HUES48 (cell line): ENCODE data around the gene LRRC10B.

Experiments used
- H3K27ac ChIP-seq: one replicate; pipeline ENCODE4 v1.7.0; 2013; ENCODE audit warnings: low read depth, low read length, inconsistent platforms
- H3K27me3 ChIP-seq: 2 replicates; pipeline ENCODE4 v1.6.1; 2013; ENCODE audit warnings: mild to moderate bottlenecking, low read length; ENCODE audit not compliant: control insufficient read depth, insufficient read depth
- H3K36me3 ChIP-seq: 2 replicates; pipeline ENCODE4 v1.6.1; 2013; ENCODE audit warnings: low read length; ENCODE audit not compliant: control insufficient read depth, insufficient read depth
- H3K4me1 ChIP-seq: 2 replicates; pipeline ENCODE4 v1.6.1; 2013; ENCODE audit warnings: mild to moderate bottlenecking, low read length; ENCODE audit not compliant: control insufficient read depth, insufficient read depth
- H3K4me3 ChIP-seq: 2 replicates; pipeline ENCODE4 v1.5.1; 2013; ENCODE audit warnings: mild to moderate bottlenecking, low read depth, low read length
- H3K9ac ChIP-seq: 2 replicates; pipeline ENCODE4 v1.6.1; 2013; ENCODE audit warnings: mild to moderate bottlenecking, low read depth, low read length, moderate library complexity
- H3K9me3 ChIP-seq: 2 replicates; pipeline ENCODE4 v1.6.1; 2013; ENCODE audit warnings: low read length; ENCODE audit not compliant: control insufficient read depth, insufficient read depth

The LRRC10B gene

DNA sequence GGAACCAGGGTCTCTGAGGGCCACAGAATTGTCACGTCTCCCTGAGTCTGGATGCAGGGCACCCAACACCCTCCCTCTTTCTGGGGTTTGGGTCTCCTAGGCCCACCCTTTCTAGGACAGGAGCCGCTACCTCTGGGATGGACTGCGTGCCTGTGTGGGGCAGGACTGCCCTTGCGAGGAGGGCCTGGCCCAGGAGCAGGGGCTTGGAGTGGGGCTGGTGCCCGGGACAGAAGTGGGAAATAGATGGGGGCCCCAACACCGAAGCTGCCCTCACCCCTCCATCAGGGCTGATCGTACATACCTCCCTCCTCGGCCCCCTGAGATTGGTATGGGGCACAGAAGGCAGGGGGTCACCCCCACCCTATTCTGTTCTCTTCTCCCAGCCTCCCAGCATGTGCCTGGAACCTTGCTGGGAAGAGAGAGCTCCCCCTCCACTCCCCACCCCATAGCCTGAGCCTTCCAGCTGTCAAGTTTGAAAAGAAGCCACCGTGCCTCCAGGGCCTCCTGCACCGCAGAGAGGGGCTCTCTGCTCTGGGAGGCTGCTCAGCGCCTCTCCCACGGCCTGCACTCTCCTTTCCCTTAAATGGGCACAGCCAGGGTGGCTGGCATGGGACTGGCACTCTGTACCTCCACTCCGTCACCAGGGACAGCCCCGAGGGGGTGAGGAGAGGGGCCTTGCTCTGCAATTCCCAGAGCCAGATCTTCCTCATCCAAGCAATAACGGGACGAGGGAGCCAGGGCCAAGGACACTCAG, 1.8 kb downstream of the LRRC10B start:
- no peak overlapping the region for H3K9ac ChIP-seq
- H3K27ac ChIP-seq: no peak overlapping the region
- H3K4me1 ChIP-seq: peaks cover 31% of the 10 kb centered on the region
- no peaks in the 10 kb centered on the region for H3K9me3 ChIP-seq
- H3K4me3 ChIP-seq: no peak overlapping the region
- H3K36me3 ChIP-seq: no peaks in the 10 kb centered on the region
- peaks cover 48% of the 10 kb centered on the region for H3K27me3 ChIP-seq

DNA sequence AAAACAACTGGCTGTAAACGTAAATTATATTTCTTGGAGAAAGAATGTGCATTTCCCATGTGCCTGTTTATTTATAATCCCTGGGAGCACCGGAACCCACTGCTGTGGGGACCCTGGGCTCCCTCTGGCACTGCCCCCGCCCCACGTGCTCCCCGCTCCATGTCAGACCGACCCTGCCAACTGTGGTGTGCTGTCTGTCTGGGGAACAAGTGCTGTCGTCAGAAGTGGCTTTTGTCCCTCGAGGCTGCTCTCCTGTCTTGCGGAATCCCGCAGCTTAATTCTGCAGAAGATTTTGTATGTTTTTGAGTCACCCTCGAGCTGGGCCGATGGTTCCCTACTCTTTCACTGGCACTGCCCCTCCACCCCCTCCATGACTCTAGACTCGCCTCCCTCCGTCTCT, 2.4 kb downstream of the LRRC10B start:
- H3K9ac ChIP-seq: no peak overlapping the region
- no peak overlapping the region for H3K4me3 ChIP-seq
- H3K9me3 ChIP-seq: no peaks in the 10 kb centered on the region
- H3K27me3 ChIP-seq: peaks cover 43% of the 10 kb centered on the region
- peaks cover 31% of the 10 kb centered on the region for H3K4me1 ChIP-seq
- H3K27ac ChIP-seq: no peak overlapping the region
- no peaks in the 10 kb centered on the region for H3K36me3 ChIP-seq

DNA sequence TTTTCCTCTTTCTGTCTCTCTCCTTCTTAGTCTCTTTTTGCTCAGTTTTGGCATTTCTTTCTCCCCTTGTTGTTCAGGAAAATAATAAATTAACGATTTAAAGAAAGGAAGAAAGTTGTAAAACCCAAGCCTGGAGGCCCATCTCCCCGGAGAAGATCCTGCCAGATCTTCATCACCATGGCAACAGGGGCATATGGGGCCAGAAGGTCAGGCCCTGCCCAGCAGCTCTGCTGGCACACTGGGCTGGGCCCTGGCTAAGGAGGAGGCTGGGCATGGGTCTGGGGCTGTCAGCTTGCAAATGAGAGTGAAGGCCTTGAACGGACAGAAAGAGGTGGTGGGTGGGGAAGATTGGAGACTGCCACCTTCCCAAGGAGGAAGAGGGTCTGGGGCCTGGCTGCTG, 2.8 kb downstream of the LRRC10B start:
- Histone ChIP-seq H3K27me3 (peaks cover 39% of the 10 kb centered on the region), H3K9ac (no peak overlapping the region), H3K27ac (no peak overlapping the region), H3K9me3 (no peaks in the 10 kb centered on the region), H3K36me3 (no peaks in the 10 kb centered on the region), H3K4me1 (peaks cover 32% of the 10 kb centered on the region), H3K4me3 (no peak overlapping the region)

DNA sequence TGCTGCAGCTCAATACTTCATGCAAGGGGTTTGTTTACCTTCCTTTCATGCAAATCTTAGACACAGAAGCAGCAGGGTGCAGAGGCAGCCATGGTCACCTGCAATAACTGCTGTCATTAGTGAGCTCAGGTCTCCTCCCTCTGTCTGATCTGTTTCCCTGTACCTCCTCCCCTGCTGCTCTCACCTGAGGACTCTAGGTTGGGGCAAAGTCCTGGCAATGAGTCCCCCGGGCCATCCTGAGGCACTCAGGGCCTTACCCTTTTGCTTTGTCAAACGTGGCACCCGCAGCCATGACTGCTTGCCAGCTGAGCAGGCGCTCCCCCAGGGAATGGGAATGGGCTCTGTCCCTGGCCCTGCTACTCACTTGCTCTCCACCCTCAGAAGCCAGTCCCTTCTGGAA, 3.9 kb downstream of the LRRC10B start:
- H3K9ac ChIP-seq: no peak overlapping the region
- H3K4me3 ChIP-seq: no peak overlapping the region
- no peak overlapping the region for H3K27ac ChIP-seq
- H3K4me1 ChIP-seq: peaks cover 36% of the 10 kb centered on the region
- no peaks in the 10 kb centered on the region for H3K36me3 ChIP-seq
- H3K9me3 ChIP-seq: no peaks in the 10 kb centered on the region
- peaks cover 29% of the 10 kb centered on the region for H3K27me3 ChIP-seq

DNA sequence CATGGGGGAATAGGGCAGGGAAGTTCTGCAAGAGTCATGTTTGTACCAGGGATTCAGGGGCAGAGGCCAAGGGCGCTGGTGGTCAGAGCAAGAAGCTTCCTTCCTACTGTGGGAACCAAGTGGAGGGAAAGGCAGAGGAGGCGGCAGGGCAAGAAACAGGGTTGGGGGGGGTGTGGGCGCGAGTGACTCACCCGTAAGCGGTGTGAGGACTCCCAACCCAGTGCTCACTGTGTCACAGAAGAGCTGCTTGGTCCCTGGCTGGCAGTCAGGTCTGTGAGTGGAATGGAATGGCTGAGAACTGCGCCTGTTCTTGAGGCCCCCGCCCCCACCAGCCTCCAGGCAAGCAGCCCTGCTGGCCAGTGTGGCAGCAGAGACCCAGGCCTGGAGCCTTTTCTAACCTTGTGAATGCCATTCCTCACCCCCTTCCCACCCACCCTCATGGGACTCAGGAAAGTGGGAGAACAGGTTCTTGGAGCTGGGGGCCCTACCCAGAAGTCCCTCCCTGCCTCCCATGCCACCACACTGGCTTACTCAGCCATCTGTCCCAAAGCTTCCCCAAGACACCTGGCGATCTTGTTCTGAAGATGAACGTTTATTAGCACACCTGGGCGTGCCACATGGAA, 4.7 kb downstream of the LRRC10B start:
- H3K4me1 ChIP-seq: peaks cover 29% of the 10 kb centered on the region
- H3K9ac ChIP-seq: no peak overlapping the region
- no peak overlapping the region for H3K4me3 ChIP-seq
- peaks cover 20% of the 10 kb centered on the region for H3K27me3 ChIP-seq
- H3K27ac ChIP-seq: peak overlapping the region; percentile 32
- H3K36me3 ChIP-seq: no peaks in the 10 kb centered on the region
- no peaks in the 10 kb centered on the region for H3K9me3 ChIP-seq

DNA sequence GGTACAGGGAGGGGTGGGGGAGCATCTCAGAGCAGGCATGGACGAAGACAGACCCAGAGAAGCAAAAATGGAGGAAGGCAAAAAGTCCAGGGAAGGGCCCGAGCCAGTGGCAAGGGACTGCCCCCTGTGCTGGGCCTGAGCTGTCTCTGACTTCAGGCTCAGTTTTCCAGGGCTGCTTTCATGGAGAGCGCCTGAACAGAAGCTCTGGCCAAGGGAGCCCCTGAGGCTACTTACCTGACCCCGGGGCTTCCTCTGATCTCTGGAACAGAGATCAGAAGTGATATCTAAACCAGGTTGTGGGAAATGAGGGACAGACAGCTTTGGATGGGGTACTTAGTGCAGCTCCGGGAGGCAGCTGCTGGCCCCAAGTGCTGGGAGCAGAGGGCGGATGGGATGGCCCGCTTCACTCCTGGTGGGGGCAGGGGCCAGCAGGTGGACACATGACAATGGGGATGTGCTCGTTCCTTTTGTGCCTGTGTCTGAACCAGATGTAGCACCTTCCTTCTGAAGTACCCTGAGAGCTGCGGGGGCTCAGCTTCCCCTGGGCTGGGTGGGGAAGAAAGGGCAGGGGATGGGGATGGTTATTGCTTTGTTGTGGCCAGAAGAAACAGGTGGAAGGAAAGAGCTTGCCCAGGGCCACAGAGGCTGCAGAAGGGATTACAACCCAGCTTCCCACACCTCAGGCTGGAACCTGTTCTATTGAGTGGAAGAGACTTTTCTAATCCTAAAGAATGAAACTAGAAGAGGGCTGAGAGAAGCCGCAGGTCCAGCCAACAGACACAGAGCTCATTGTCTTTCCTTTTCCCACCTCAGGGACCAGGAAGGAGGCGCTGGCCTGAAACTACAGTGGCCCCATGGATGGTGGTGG, 5.7 kb downstream of the LRRC10B start:
- peak overlapping the region; percentile 47 for H3K27ac ChIP-seq
- H3K4me3 ChIP-seq: no peak overlapping the region
- no peak overlapping the region for H3K9ac ChIP-seq
- H3K36me3 ChIP-seq: no peaks in the 10 kb centered on the region
- peaks cover 19% of the 10 kb centered on the region for H3K27me3 ChIP-seq
- H3K4me1 ChIP-seq: peaks cover 29% of the 10 kb centered on the region
- no peaks in the 10 kb centered on the region for H3K9me3 ChIP-seq

DNA sequence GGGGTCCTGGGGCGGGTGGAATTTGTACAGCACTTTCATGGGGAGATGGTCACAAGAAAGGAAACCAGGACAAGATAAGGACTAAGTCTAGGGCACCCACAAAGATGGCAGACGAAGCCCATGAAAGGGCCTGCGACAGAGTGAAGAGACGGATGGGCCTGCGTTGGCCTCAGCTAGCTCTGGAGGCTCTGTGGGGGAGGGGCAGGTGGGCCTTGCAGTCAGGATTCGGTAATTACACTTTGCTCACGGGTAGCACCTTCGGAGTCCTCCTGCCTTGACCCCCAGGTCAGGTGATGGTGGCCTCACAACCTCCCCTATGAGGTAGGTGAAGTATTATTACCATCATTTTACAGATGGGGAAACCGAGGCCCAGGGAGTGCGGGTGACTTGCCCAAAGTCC, 7.1 kb downstream of the LRRC10B start:
- H3K27ac ChIP-seq: no peak overlapping the region
- no peak overlapping the region for H3K4me3 ChIP-seq
- no peaks in the 10 kb centered on the region for H3K9me3 ChIP-seq
- H3K36me3 ChIP-seq: no peaks in the 10 kb centered on the region
- peaks cover 29% of the 10 kb centered on the region for H3K4me1 ChIP-seq
- peaks cover 5% of the 10 kb centered on the region for H3K27me3 ChIP-seq
- no peak overlapping the region for H3K9ac ChIP-seq

DNA sequence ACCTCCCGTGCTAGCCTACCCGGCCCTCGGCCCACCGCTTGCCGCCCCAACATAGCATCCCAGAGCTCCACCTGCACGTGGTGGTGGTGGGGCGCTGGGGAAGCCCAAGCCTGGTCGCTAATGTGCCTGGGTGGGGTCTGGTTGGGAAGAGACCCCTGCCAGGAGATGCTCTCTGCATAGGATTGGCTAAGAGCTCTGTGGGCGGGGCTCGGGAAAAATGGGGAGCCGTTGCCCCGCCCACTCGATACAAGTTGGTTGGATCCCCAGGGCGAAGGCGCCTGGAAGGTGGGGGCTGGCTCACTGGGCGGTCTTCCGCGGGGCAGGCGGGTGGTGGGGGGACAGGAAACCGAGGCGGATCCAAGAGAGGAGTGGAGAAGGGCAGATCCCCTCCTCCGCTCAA, 7.6 kb downstream of the LRRC10B start:
- peak overlapping the region; percentile 37; the same call in 1 of the 2 replicates for H3K4me3 ChIP-seq

DNA sequence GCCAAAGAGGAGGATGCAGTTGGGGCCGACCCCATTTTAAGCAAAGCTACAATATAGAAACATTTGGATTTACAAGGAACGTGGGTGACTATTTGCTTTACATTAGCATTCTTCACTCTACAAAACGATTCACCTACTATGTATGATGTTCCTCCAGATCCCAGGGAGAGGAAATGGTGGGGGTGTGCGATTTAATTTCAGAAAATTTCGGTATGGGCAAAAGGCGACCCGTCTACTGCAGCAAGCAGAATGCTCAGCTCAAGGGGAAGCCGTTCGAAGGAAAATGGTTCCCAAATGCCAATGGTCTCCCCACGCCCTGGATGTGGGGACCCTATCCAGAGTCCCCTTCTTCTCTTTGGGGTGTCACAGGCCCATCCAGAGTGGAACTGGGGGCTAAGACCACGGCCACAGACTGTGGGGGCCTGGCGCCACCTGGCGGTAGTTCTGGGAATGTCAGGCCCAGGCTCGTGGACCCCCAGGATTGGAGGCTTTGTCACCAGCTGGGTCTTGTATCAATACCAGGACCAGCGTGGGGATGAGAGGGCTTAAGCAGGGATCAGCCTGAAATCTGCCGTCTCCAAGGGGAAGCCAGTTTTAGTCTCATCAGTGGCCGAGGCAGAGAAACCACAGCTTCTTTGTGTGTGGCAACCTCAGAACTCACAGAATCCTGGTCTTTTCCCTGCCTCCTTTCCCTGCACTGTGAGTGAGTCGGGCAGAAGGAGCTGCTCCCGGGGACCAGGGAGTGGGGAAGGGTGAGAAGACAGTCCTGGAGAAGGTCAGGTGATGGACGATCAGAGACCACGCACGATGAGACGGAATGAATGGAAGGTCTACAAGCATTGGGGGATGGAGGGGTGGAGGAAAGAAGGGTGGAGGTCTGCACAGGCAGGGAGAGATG, 8.4 kb downstream of the LRRC10B start:
- Histone ChIP-seq H3K9me3 (no peaks in the 10 kb centered on the region), H3K4me1 (peaks cover 29% of the 10 kb centered on the region), H3K9ac (no peak overlapping the region), H3K4me3 (peak overlapping the region; percentile 37; the same call in 1 of the 2 replicates), H3K36me3 (no peaks in the 10 kb centered on the region), H3K27ac (no peak overlapping the region), H3K27me3 (no peaks in the 10 kb centered on the region)

More for the DNA sequence above, 7.6 kb downstream of the LRRC10B start:
- Histone ChIP-seq H3K27me3 (peaks cover under 1% of the 10 kb centered on the region; the same call in 1 of the 2 replicates), H3K27ac (no peak overlapping the region), H3K9me3 (no peaks in the 10 kb centered on the region), H3K4me1 (peaks cover 29% of the 10 kb centered on the region), H3K36me3 (no peaks in the 10 kb centered on the region), H3K9ac (no peak overlapping the region)

DNA sequence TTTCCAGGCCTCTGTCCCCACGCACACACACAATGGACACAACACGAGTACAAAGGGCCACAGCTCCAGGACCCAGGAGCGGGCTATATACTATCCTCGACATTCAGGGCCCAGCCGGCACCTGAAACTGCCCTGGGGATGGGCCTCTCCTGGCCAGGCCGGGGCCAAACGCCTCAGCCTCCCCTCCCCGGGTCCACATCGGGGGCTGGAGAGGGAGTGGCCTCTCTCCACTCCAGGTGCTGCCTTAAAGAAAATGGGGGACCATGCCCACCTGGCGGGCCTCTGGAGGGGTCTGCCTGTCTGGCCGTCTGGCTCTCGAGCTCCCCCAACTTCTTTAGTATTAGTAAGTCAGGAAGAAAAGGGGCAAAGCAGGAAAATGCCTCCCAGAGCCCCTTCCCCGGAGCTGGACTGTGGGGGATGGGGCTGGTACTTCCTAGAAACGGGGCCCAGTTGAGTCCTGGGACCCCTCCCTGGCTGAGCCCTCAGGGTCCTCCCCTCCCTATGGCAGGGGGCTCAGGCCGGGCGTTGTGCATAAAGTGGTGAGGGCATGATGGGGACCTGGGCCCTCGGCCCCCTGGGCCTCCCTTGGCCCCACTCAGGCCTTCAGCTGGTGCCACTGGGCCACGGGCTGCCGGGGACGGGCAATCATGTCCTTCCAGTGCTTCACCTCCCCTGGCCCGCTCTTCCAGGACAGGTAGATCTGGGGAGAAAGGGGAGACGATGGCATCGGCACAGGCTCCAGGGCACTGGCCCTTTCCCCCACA, 9.7 kb downstream of the LRRC10B start:
- no peak overlapping the region for H3K9ac ChIP-seq
- H3K4me3 ChIP-seq: no peak overlapping the region
- H3K27me3 ChIP-seq: no peaks in the 10 kb centered on the region
- H3K27ac ChIP-seq: no peak overlapping the region
- H3K36me3 ChIP-seq: no peaks in the 10 kb centered on the region
- H3K4me1 ChIP-seq: peaks cover 19% of the 10 kb centered on the region
- H3K9me3 ChIP-seq: no peaks in the 10 kb centered on the region
